Mammary epithelial cell (primary cell): ENCODE data around the gene SPSB3.

Source experiments
- CTCF ChIP-seq, 2 donors: IDR thresholded peaks in 1 of 2; conservative IDR thresholded peaks in 1 of 2; 2 replicates each; pipeline ENCODE4 v1.5.1; 2011 to 2012; ENCODE audit warnings: inconsistent platforms in 2 of 2, low read length in 2 of 2, mild to moderate bottlenecking in 2 of 2, control low read depth in 1 of 2, low read depth in 1 of 2; ENCODE audit not compliant: insufficient read depth in 1 of 2; ENCODE audit errors: extremely low read depth in 1 of 2
- EZH2 ChIP-seq: IDR thresholded peaks from 2 replicates; pipeline ENCODE4 v1.6.1; 2012; ENCODE audit warnings: low read length, inconsistent platforms, borderline replicate concordance

DNA sequence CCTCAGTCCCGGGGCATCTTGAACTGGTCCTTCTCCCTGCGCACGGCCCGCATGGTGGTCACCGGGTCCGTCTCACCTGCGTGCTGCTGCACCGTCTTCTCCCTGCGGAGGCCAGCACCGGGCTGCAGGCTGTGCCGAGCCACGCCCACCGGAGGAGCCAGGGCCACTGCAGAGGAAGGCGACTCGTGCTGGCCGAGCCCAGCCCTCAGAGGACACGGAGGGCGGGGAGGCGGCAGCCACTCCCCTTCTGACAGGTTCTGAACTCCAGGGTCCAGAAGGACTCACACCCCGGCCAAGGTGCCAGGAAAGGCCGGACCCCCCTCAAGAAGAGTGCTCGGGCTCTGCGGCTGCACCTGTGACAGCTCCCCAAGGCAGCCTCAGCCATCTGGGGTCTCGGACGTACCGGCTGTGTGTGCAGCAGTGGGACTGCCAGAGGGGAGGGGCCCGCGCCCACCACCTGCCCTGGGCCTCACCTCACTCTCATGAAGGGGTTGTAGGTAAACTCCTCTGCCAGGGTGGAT, 27.0 kb upstream of the SPSB3 start:
- no peak for TF ChIP-seq EZH2
- no peak for TF ChIP-seq CTCF (conservative IDR thresholded peaks at IDR 0.05 in 1 of 2, IDR thresholded peaks at IDR 0.05 in 1 of 2; ENCODE audit: extremely low read depth in 1 of 2, insufficient read depth in 1 of 2, low read depth in 1 of 2, low read length in 2 of 2)
